Measurements from ENCODE around the gene AHCYL2. TPM values are rescaled to one million over a fixed set of nuclear protein-coding genes. Genes with fewer than 3 reads are reported as not detected.

The AHCYL2 gene
- total and polyA plus RNA-seq, 9 donors = 8.7 to 25.8 (median 17.2) TPM

GRCh38 chr7:129436335-129436923 lies 211.6 kb downstream of the AHCYL2 start:
- 89 to 94% (median 92%) methylated on average over 5 of the region's 5 CpGs for WGBS, 3 donors
- no peaks in the 10 kb centered on the region for H3K4me1 ChIP-seq (ENCODE audit: insufficient read depth)
- DNase-seq = no peak
- H3K36me3 ChIP-seq = no peaks in the 10 kb centered on the region
- TF ChIP-seq CTCF (IDR thresholded peaks at IDR 0.05) = no peak
- no peak for TF ChIP-seq POLR2A (IDR thresholded peaks at IDR 0.05)
- no peak for TF ChIP-seq EP300 (IDR thresholded peaks at IDR 0.05)
- intact Hi-C loops (cut with DNase I) = no loop called here
- no peak overlapping the region for H3K4me3 ChIP-seq
- H3K9me3 ChIP-seq = no peaks in the 10 kb centered on the region
- H3K27me3 ChIP-seq = no peaks in the 10 kb centered on the region
- no peak overlapping the region for H3K27ac ChIP-seq

GRCh38 chr7:129437190-129437589 lies 212.4 kb downstream of the AHCYL2 start:
- Histone ChIP-seq H3K27me3 (no peaks in the 10 kb centered on the region), H3K4me1 (ENCODE audit: insufficient read depth) (no peaks in the 10 kb centered on the region), H3K9me3 (no peaks in the 10 kb centered on the region), H3K36me3 (no peaks in the 10 kb centered on the region), H3K4me3 (no peak overlapping the region), H3K27ac (no peak overlapping the region)
- TF ChIP-seq POLR2A (IDR thresholded peaks at IDR 0.05) = no peak
- TF ChIP-seq EP300 (IDR thresholded peaks at IDR 0.05) = no peak
- no peak for TF ChIP-seq CTCF (IDR thresholded peaks at IDR 0.05)
- intact Hi-C loops (cut with DNase I) = no loop called here
- DNase-seq = no peak
- 94 to 97% (median 95%) methylated on average over 5 of the region's 5 CpGs for WGBS, 3 donors

GRCh38 chr7:129438281-129438838 lies 213.5 kb downstream of the AHCYL2 start:
- H3K4me3 ChIP-seq = no peak overlapping the region
- no peaks in the 10 kb centered on the region for H3K36me3 ChIP-seq
- H3K9me3 ChIP-seq = no peaks in the 10 kb centered on the region
- H3K27me3 ChIP-seq = no peaks in the 10 kb centered on the region
- H3K27ac ChIP-seq = no peak overlapping the region
- H3K4me1 ChIP-seq (ENCODE audit: insufficient read depth) = no peaks in the 10 kb centered on the region
- no peak for DNase-seq
- intact Hi-C loops (cut with DNase I) = no loop called here
- WGBS, 3 donors = 95 to 96% (median 96%) methylated on average over 6 of the region's 6 CpGs
- no peak for TF ChIP-seq POLR2A (IDR thresholded peaks at IDR 0.05)
- TF ChIP-seq EP300 (IDR thresholded peaks at IDR 0.05) = no peak
- no peak for TF ChIP-seq CTCF (IDR thresholded peaks at IDR 0.05)

GRCh38 chr7:129438839-129439651 lies 214.2 kb downstream of the AHCYL2 start:
- H3K4me1 ChIP-seq (ENCODE audit: insufficient read depth) = no peaks in the 10 kb centered on the region
- H3K27ac ChIP-seq = no peak overlapping the region
- H3K4me3 ChIP-seq = no peak overlapping the region
- DNase-seq = no peak
- intact Hi-C loops (cut with DNase I) = no loop called here
- no peaks in the 10 kb centered on the region for H3K27me3 ChIP-seq
- H3K36me3 ChIP-seq = no peaks in the 10 kb centered on the region
- 85 to 87% (median 86%) methylated on average over 5 of the region's 5 CpGs for WGBS, 3 donors
- no peak for TF ChIP-seq CTCF (IDR thresholded peaks at IDR 0.05)
- TF ChIP-seq POLR2A (IDR thresholded peaks at IDR 0.05) = no peak
- no peak for TF ChIP-seq EP300 (IDR thresholded peaks at IDR 0.05)
- H3K9me3 ChIP-seq = no peaks in the 10 kb centered on the region

Measured in ovary (tissue), 9 donors.